GM11168 (cell line): Measurements from ENCODE around the gene IGFBP7.

Experiments used
- in situ Hi-C: fragments of 300-500 bp; cut with MboI; formaldehyde crosslinking; loops from one replicate; pipeline ENCODE4 v1.12.0; 2022; ENCODE audit warnings: low sequenced_read_pairs; ENCODE audit not compliant: unreplicated experiment

Gene IGFBP7

GRCh38 chr4:57131849-57132742 lies 21.9 kb upstream of the IGFBP7 start:
- in situ Hi-C loops, result no loop called here

GRCh38 chr4:57129477-57129876 lies 19.3 kb upstream of the IGFBP7 start:
- in situ Hi-C loops, result no loop called here

- in situ Hi-C loops, result no loop called here
Measured at GRCh38 chr4:57127361-57127760, 17.2 kb upstream of the IGFBP7 start.

- in situ Hi-C loops, result no loop called here
Measured at GRCh38 chr4:57125996-57126395, 15.8 kb upstream of the IGFBP7 start.

GRCh38 chr4:57124145-57124544 lies 14.0 kb upstream of the IGFBP7 start:
- in situ Hi-C loops, result no loop called here

GRCh38 chr4:57122959-57123358 lies 12.8 kb upstream of the IGFBP7 start:
- in situ Hi-C loops, result no loop called here

- in situ Hi-C loops, result no loop called here
Measured at GRCh38 chr4:57119054-57119651, 9.0 kb upstream of the IGFBP7 start.

- in situ Hi-C loops, result no loop called here
Measured at GRCh38 chr4:57117491-57117890, 7.3 kb upstream of the IGFBP7 start.

- in situ Hi-C loops, result no loop called here
Measured at GRCh38 chr4:57116245-57116644, 6.1 kb upstream of the IGFBP7 start.

- in situ Hi-C loops, result no loop called here
Measured at GRCh38 chr4:57114973-57115372, 4.8 kb upstream of the IGFBP7 start.

GRCh38 chr4:57113870-57114269 lies 3.7 kb upstream of the IGFBP7 start:
- in situ Hi-C loops, result no loop called here

GRCh38 chr4:57110640-57111511 lies 691 bp upstream of the IGFBP7 start:
- in situ Hi-C loops, result no loop called here

GRCh38 chr4:57109411-57109846 lies 756 bp downstream of the IGFBP7 start:
- in situ Hi-C loops, result no loop called here

GRCh38 chr4:57106181-57106580 lies 4.0 kb downstream of the IGFBP7 start:
- in situ Hi-C loops, result no loop called here

GRCh38 chr4:57104706-57105560 lies 5.3 kb downstream of the IGFBP7 start:
- in situ Hi-C loops, result no loop called here

GRCh38 chr4:57103051-57103450 lies 7.1 kb downstream of the IGFBP7 start:
- in situ Hi-C loops, result no loop called here

- in situ Hi-C loops, result no loop called here
Measured at GRCh38 chr4:57102050-57102624, 8.0 kb downstream of the IGFBP7 start.

- in situ Hi-C loops, result no loop called here
Measured at GRCh38 chr4:57100979-57101651, 9.1 kb downstream of the IGFBP7 start.

- in situ Hi-C loops, result no loop called here
Measured at GRCh38 chr4:57099363-57099762, 10.8 kb downstream of the IGFBP7 start.
